ENCODE data around the gene SRSF12.
"Not testable (repeated sequence)": the region's sequence is repeated elsewhere in the genome, so short reads cannot be mapped to it uniquely, and the experiment has no call there.

Gene SRSF12

DNA sequence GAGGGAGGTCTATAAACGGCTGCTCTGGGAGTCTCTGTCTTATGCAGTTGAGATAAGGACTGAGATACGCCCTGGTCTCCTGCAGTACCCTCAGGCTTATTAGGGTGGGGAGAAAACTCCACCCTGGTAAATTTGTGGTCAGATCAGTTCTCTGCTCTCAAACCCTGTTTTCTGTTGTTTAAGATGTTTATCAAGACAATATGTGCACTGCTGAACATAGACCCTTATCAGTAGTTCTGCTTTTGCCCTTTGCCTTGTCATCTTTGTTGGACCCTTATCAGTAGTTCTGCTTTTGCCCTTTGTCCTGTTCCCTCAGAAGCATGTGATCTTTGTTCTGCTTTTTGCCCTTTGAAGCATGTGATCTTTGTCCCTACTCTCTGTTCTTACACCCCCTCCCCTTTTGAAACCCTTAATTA lies 10.4 kb upstream of the SRSF12 start:
- DNase-seq (ENCODE audit: low read depth): not testable (repeated sequence)

DNA sequence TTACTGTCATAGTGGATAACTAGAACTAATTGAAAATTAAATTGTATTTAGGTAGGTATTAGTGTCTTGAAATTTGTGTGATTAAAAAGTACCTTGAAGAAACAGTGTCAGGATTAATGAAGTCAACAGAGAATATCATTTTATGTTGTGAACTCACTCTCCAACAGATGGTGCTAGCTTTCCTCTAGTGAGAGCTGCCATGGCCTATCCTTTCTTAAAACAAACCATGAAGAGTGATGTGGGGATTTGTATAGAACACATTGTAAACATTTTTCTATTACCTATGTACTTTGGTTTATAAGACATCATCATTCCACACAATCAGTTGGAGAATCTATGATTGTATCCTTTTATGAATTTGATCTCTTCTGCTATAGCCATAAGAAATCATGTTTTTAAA lies 4.8 kb upstream of the SRSF12 start:
- peak; percentile 43 for DNase-seq (ENCODE audit: low read depth)

DNA sequence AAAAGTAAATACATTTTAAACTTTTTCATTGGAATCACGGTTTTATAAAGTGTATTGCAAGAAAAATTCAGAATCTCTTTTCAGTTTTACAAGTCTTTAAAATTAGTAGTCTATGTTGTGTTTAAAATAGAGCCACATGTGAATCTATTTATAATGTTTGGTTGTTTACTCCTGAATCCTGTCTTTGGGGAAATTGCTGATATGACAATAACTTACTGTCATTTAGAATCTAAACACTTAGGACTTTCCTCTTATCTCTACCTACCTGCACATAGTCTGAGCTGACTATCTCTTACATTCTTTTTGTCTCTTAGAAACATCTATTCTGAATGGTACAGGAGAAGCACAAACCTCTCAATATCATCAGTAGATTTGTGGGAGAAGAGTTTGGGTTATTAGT lies 4.1 kb upstream of the SRSF12 start:
- DNase-seq (ENCODE audit: low read depth): no peak

DNA sequence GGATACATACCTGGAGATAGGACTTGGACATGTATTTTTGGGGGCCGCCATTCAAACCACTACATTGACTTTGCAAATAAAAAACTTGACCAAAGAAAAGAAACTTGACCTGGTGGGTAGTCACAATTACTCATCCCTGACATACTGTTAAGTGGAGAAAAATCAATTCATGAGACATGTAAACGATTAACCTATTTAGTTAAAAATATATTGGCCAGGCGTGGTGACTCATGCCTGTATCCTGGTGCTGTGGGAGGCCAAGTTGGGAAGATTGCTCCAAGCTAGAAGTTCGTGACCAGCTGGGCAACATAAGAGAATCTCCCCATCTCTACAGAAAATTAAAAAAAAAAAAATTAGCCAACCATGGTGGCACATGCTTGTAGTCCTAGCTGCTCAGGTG lies 2.5 kb upstream of the SRSF12 start:
- no peak for DNase-seq (ENCODE audit: low read depth)

DNA sequence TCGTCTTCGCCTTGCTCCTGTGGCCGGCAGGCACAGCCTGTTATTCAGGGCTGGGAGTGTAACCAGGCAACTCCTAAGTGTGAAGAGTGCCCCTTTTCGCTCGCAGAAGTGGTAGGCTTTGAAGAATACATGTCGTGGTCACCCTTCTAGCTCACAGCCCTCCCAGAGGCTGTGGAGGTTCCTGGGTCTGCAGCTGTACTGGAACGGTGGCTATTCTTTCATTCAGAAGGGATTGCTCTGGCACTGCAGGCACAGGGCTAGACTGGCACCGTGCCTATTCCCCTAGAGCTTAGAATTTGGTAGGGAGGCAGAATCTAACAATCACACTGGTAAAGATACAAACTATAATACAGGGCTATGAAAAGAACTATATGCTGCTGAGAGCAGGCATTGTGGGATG lies 1.1 kb upstream of the SRSF12 start:
- no peak for DNase-seq (ENCODE audit: low read depth)

DNA sequence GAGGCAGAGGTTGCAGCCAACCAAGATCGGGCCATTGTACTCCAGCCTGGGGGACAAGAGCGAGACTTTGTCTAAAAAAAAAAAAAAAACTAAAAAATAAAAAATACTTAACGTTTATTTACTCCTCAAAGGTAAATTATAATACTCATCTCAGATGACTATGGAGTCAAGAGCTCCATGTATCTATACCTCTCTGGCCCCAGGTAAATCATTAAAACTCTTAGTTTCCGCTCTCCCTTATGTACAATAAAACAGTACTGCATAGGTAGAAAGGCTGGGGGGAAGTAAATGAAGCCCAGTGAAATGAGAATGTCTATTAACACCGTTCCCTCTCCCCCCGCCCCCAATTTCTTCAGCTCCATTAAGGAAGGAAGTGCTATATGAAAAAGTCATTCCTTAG lies 1.2 kb downstream of the SRSF12 start:
- DNase-seq (ENCODE audit: low read depth): no peak

DNA sequence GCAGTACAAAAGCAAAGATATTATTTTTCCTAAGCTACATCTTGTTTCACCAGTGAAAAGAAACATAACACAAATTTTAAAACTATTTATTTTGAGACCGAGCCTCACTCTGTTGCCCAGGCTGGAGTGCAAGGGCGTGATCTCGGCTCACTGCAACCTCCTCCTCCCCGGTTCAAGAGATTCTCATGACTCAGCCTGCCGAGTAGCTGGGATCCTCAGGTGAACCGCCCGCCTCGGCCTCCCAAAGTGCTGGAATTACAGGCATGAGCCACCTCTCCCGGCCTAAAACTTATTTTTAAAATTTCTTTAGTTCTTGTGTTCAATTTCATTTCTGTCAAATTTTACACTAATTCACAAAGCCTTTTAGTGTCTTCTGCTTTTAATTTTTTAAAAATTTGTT lies 5.9 kb downstream of the SRSF12 start:
- no peak for DNase-seq (ENCODE audit: low read depth)

DNA sequence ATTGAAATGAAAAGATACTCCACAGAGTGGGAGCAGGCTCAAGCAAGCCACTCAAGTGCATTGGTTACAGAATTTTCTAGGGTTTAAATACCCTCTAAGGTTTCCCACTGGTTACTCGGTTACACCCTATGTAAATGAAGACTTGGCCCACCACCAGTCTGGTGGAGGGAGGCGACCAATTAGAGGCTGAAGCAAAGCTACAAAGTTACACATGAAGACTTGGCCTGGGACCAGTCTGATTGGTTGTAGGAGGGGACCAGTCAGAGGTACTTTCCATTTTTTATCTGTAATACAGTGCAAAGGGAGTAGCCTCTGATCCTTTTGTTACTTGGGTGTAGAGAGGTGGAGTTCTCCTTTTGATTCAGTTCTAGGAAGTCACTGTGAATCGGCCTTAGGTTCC lies 7.6 kb downstream of the SRSF12 start:
- no peak for DNase-seq (ENCODE audit: low read depth)

DNA sequence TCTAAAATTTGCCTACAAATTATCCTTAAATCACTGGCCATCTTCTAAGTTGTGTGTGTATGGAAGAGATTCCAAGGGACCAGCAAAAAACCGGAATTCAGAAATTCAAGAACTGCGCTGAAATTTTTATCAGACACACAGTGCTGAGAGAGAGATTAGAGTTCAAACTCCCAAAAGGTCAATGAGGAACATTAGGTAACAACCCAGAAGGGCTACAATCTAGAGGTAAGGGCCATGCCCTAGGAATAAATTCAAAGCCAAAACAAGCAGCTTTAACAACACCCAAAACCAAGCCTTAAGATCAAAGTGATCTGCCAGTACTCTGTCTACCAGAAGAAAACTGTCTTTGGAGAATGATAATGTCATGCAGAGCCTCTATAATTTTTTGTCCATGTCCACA lies 17.8 kb downstream of the SRSF12 start:
- DNase-seq (ENCODE audit: low read depth): no peak

DNA sequence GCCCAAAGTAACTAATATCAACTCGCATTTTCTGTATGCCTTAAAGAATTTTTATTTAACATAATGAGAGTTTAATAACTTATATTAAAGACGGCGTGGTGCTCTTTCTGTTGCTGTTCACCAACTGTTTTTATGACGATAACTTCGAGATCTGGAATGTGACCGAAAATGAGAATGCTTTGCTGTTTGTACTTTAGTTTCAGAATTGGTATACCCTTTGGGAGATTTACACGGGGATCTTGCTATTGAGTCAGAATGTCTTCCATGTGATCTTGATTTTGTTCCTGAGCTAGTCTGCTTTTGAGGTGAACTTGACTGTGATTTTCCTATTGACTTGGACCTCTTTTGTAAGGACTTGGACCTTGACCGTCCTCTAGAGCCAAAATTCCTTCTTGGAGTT lies 19.4 kb downstream of the SRSF12 start:
- DNase-seq (ENCODE audit: low read depth): no peak

DNA sequence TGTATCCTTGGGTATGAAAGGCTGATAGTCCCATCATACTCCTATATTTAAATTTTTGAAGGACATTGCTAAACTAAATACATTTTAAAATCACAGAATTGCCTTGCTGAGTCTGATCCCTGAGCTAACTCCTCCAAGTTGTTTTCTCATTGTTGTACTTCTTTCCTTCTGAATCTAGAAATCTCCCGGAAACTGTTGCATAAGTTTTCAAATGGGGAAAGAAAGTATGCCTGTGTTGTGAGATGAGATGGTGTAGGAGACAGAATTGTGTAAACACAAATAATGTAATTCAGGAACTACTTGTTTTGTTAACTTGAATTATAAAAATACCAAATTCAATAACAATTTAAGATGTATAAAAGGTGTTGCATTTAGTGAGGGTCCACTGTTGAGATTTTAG lies 30.0 kb downstream of the SRSF12 start:
- DNase-seq (ENCODE audit: low read depth): peak; percentile 67

DNA sequence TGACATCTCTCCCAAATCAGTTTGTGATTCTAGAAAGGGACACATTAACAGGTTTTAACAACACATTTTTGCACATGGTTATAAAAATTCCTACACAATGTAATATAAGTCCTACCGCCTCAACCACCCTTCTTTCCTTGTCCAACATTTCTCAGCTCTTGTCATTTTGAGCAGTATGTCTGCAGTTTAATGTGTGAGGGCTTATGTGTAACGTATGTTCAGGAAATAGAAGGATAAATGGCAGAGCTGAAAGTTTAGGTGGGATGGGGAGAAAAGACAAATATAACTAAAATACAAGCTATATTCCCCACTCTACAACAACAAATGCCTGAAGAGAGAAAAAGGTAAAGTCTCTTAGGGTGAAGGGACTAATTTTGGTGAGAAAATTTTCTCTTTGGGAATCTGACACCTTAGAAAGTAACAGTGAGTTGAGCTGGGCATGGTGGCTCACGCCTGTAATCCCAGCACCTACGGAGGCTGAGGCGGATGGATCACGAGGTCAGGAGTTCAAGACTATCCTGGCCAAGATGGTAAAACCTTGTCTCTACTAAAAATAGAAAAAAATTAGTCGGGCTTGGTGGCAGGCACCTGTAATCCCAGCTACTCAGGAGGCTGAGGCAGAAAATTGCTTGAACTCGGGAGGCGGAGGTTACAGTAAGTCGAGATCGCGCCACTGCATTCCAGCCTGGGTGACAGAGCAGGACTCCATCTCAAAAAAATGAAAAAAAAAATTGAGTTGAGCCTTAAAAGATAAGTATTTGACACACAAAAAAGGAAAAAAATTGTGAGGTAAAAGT lies 32.3 kb downstream of the SRSF12 start:
- no peak for DNase-seq (ENCODE audit: low read depth)

DNA sequence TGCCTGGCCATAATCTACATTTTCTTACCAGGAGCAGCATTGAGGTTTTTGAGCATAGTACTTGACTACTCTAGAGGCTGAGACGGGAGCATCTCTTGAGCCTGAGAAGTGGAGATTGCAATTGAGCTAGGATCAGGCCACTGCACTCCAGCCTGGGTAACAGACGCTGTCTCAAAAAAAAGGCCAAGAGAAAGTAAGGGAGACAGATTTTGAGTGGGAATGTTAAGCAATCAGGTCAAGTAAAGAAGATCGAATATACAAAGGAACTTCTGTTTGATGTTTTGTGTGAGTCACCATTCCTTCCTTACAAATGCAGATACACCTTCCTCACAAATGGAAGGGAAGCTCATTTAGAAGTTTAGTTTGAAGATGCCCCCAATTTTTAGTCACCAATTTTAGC lies 32.9 kb downstream of the SRSF12 start:
- DNase-seq (ENCODE audit: low read depth): no peak

DNA sequence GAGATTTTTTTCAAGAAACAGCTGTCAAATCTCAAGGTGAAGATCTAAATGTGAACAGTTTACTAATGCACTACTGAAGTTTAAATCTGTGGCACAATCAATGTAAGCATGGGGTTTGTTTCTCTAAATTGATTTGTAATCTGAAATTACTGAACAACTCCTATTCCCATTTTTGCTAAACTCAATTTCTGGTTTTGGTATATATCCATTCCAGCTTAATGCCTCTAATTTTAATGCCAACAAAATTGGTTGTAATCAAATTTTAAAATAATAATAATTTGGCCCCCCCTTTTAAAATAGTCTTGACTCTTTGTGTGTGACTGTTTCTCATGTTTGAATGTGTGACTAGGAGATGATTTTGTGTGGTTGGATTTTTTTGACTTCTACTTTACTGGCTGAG lies 33.3 kb downstream of the SRSF12 start:
- DNase-seq (ENCODE audit: low read depth): no peak

DNA sequence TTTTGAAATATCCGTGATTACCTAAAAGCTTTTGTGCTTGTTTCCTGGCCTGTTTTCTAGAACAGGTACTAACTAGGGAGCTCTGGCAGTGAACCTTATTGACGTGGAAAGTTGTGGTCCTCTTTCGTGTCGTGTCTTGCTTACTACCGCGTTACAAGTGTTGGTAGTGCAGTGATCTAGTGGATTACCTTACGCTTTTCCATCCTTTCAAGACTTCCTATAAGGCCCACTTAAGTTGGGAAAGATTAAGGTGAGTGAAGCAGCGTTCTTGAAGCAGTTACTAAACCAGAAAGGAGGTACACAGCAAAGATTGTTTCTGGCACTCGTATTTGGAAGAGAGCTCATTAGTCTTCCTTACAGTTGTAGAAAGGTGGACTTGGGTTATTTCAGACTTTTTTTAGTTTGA lies 35.4 kb downstream of the SRSF12 start:
- DNase-seq (ENCODE audit: low read depth): peak; percentile 37

DNA sequence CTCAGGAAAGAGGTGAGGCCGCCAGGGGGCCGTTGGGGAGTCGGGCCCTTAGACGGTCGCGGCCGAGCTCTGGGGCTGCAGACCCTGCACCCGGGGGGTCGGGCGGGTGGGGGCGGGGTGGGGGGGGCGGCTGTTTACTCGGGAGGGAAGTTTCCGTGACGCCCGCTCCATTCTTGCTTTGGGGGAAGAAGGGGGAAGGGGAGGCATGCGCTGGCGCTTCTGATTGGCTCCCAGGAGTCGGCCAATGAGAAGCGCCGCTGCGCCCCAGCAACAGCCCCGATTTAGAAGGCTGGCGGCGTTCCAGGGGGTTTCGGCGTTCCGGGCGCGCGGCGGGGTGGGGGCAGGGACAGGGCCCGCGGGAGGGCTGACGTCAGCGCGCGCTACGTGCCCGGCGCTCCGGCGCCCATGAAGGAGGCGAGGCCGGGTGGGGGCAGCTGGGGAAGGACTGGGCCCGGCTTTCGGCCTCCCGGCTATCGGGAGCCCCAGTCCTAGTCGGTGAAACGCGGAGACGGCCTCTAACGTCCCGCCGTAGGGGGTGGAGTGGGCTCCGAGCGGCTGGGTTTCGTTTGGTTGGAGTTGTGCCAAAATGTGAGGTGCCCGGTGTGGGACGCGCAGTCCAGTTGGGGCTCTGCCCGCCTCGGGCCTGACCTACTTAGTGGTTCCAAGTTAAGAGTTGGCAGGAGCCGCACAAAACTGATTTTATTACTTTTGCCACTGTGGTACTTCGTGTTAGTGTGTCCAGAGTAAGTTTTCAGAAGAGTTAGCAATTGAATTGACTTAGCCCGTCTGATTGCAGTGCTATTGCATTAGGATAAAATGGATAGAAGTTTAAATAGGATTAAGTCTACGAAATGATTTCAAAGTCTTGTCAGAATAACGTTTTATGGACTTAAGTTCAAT lies 36.2 kb downstream of the SRSF12 start:
- DNase-seq (ENCODE audit: low read depth): peak; percentile 95

DNA sequence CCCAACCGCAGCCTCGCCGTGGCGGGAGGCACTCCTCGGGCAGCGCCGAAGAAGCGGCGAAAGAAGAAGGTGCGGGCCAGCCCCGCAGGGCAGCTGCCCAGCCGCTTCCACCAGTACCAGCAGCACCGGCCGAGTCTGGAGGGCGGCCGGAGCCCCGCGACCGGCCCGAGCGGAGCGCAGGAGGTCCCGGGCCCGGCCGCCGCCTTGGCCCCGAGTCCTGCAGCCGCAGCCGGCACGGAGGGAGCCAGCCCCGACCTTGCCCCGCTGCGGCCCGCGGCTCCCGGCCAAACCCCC lies 36.8 kb downstream of the SRSF12 start:
- no peak for DNase-seq (ENCODE audit: low read depth)

DNA sequence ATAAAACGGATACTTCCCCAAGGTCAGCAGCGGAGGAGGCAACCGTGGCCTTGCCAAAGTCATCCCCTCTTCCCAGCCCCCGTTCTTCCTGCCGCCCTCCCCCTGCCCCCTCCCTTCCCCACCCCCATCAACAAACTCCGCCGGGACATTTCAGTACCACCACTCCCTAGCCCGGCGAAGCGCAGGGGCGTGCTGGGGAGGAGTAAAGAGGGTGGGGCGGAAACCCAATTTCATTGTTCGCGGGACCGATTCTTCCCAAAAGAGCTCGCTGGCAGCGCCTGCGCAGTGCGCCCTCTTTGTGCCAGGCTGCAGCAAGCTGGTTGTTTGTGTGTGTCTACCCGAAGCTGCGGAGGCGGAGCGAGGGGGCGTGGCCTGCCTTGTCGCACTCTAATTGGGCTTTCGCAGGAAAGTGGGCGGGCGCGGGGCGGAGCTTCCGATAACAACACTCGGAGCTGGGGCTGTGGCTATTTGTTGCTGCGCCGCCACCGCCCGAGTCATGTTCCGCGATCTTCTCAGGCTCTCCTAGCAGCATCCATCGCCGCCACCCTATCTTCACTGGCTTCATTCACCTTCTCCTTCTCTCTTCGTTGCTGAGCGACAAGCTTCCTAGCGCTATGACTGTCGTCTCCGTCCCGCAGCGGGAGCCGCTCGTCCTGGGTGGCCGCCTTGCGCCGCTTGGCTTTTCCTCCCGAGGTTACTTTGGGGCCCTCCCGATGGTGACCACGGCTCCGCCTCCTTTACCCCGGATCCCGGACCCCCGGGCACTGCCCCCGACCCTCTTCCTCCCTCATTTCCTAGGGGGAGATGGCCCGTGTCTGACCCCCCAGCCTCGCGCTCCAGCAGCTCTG lies 37.4 kb downstream of the SRSF12 start, which contains the start of gene PNRC1:
PNRC1 (plus strand) TSS at position 471 of the 848 bp plus-strand sequence; CDS start at position 615, 144 bp downstream.
- peak; percentile 98 for DNase-seq (ENCODE audit: low read depth)

DNA sequence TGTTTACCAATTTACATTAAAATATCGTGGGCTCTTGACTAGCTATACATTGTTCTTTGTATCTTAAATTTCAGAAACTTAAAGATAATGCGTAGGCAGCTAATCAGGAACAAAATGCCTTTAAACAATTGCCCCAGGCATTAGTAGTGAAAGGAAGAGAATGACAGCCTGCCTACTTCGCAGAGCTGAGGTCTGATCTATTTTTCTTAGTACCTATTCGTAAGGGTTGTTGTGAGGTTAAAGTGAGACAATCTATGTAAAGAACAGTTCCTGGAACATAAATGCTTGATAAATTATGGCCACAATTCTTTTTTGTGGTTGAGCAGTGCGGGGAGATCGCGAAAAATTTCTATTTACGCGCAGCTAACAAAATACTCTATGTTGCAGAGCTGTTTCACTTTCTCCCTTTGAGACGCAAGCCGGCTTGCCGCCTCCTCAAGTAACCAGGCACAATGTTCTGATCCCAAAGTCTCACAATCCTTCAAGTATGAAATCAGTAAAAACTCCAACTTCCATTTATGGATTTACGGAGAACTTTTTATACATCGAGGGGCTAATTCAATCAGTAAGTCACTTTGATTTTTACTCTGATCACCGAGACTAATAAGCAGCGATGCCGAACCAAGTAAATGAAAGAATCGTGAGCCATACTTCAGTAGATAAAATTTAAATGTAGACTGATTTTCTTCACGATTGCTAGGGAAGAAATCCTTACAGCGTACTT lies 38.2 kb downstream of the SRSF12 start:
- peak; percentile 74 for DNase-seq (ENCODE audit: low read depth)

DNA sequence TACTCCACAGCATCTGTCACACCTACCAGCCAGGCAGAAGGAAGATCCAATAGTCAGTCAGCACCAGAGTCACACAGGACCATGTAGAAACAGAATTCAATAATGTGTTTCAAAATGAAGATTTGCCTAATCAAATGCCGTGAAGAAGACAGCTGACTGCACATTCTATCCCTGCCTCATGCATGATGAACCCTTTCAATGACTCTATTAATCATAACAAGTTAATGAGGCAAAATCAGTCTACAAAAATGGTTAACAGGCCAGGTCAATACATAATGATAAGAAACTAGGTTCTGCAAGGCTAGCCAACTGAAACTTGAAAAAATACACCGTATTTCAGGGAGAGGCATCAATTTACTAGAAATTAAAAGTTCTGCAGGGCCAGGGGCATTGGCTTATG lies 44.0 kb downstream of the SRSF12 start:
- DNase-seq (ENCODE audit: low read depth): no peak

DNA sequence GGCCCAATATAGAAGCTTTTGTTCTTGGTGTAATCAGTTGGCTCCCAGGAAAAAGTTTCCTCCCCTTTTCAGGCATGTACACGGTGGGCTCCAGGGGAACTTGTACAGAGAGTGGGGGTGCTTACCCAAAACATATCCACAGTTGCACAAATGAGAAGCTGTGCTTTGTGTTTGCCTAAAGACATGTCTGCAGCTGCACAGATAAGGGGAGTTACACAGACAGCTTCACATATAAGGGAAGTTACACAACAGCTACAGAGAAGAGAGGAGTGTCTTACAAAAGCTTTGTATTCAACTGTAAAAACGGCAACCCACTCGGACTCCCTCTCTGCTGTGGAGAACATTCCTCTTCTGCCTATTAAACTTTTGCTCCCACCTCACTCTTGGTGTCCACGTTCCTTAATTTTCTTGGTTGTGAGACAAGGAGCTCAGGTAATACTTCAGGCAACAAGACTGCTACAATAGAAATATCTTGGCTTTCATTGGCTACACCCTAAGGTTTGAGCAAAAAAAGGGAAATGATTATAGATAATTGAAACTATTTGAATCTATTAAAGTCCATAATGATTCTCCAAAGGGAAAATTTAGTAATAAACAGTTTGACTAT lies 44.8 kb downstream of the SRSF12 start:
- DNase-seq (ENCODE audit: low read depth): peak; percentile 83

Data from amniotic epithelial cell (primary cell).